HG03460 (cell line): ENCODE measurements around the gene WFDC1.

ENCODE experiments used
- ATAC-seq: cut with Tn5 transposase; IDR thresholded peaks from one replicate; pipeline ENCODE4 v1.9.1; 2021; ENCODE audit not compliant: unreplicated experiment

Gene WFDC1

GRCh38 chr16:84271866-84272265 lies 22.8 kb upstream of the WFDC1 start:
- ATAC-seq: no peak

DNA sequence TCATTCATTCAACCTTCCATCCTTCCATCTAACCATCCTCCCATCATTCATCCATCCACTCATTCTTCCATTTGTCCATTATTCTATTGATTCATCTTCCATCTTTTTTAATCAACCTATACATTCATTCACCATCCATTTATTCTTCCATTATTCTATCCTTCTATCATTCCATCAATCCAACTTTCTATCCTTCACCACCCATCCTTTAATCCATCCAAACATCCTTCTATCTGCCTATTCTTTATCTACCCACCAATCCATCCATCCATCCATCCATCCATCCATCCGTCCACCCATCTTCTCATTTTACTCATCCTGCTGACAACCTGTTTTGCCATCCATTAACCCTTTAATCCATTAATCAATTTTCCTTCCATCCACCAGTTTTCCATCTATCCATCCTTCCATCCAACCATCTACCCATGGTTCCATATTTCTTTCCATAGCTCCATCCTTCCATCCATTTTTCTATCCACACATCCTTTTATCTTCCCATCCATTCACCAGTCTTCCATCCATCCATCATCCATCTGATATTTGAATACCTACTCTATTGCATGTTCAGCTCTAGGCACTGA lies 21.8 kb upstream of the WFDC1 start:
- no peak for ATAC-seq

DNA sequence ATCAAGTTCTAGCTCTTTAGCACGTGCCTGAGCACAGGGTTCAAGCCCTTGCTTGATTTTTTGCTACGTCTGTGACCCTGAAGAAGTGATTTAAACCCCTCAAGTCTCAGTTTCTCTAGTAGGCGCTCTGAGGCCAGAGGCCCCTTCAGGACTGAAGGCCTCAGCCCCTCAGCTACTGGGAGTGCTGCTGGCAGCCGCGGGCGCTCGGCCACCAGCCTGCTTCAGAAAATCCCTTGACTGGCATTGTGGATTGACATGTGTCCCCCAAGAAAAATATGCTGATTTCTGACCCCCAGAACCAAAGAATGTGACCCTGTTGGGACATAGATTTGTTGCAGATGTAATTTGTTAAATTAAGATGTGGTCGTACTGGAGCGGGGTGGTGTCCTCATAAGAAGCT lies 20.2 kb upstream of the WFDC1 start:
- ATAC-seq: no peak

DNA sequence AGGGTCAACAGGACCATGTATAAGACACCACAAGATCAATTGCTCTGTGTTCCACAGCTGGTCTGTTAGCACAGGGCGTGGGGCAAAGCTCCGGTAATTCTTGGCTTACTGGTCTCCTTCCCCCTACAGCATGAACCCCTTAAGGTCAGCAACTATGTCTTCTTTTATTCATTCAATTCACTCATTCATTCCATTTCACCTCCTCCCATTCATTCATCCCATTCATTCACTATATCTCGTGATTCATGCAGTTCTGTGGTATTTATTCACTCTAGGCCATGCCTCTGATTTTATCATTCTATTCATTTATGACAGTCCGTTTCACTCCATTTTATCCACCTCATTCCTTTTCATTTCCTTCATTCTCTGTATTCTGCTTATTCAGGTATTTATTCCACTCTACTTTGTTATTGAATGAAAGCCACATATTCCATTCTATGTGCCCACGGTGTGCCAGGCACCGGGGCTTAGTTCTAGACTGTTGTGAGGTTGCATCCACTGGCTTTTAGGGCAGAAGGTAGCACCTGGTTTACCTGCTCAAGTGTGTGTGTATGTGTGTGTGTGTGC lies 19.0 kb upstream of the WFDC1 start:
- no peak for ATAC-seq

- no peak for ATAC-seq
These were observed 17.3 kb upstream of the WFDC1 start for GRCh38 chr16:84277244-84277823.

- no peak for ATAC-seq
These were observed 16.3 kb upstream of the WFDC1 start for GRCh38 chr16:84278333-84278732.

DNA sequence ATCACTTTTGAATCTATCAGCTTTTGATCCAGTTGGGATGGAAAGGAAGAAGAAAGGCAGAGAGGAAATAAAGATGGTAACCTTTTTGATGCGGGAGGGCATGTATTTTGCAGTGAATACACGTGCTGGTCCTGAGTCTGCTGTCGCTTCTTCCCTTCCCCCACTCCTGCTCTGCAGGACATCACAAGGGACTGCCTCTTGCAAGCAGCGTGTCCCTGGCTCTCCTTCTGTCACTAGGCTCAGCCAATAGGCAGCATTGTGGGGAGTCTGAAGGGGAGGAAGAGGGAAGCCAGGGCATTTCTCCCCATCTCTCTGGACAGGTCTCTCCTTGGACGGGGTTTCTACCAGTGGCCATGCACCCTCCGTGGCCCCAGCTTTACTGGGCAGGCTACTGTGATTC lies 15.7 kb upstream of the WFDC1 start:
- no peak for ATAC-seq

DNA sequence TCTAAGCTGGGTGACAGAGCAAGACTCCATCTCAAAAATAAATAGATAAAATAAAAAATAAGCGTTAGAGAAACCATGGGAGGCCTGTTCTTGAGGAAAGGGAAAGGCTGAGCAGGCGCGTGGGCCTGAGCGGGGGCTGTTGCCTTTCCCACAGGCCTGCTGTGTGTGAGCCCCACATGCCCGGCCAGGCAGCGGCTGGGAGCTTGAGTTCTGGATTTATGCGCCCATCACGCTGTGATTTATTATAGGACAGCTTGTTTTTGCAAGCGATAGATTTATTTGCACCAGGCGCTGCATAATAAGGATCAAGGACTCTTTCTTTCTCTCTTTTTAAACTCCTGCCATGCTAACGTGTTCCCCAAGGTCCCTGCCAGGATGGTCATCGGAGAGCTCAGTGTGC lies 14.8 kb upstream of the WFDC1 start:
- ATAC-seq: no peak

DNA sequence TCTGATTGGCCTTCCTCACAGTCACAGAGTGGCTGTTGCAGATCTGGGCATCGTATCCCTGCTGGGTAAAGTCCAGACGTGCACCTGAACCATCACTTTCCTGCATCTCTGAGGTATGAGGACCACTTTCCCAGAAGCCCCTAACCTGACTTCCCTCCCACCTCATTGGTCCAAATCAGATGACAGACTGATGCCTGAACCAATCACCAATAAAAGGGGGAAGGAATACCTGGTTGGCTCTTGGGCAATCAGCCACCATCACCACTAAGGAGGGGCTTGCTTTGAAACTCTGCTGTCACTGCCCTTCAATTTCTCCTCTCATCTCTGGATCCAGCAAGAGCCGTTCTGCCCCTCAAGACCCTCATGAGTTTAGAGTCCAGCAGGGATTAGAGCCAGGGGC lies 13.6 kb upstream of the WFDC1 start:
- ATAC-seq: no peak

GRCh38 chr16:84282533-84282932 lies 12.1 kb upstream of the WFDC1 start:
- ATAC-seq: no peak

- ATAC-seq: no peak
These were observed 11.1 kb upstream of the WFDC1 start for GRCh38 chr16:84283314-84284153.

DNA sequence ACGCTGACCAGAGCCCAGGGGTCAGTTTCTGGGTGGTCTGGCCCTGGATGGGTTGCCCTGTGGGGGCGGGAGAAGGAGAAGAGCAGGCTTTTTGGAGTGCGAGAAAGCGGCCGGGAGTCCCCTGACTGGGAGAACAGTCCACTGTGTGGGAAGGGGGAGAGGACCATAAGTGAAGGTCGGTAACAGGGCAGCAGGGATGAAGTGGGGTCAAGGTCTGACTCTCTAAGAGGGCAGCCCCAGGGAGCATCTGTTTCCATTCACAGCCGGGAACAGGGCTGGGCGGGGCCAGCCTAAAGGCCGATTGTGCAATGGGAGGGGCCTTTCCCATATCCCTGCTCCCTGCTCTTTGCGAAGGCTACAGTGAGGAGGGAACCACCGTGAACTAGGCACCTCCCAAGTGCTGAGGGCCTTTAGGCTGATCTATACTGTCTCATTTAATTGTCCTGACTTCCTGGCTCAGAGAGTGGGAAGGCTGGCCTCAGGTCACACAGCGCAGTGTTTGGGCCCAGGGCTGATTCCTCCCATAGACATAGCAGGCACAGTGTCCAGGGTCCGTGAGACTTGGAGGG lies 10.4 kb upstream of the WFDC1 start:
- ATAC-seq: no peak

- ATAC-seq: no peak
These were observed 8.0 kb upstream of the WFDC1 start for GRCh38 chr16:84286578-84287240.

- ATAC-seq: no peak
These were observed 5.8 kb upstream of the WFDC1 start for GRCh38 chr16:84288902-84289301.

DNA sequence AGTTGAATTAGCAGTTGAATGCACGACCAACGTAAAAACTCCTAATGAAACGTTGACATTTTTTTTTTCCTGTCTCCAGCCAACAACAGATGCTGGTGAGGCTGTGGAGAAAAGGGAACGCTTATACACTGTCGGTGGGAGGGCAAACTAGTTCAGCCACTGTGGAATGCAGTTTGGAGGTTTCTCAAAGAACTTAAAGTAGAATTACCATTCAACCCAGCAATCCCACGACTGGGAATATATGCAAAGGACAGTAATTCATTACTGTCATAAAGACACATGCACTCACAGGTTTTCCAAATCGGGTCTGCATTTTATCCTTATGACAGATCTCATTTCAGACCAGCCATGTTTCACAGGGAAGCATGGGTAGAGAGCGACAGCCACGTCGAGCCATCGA lies 3.5 kb upstream of the WFDC1 start:
- no peak for ATAC-seq

DNA sequence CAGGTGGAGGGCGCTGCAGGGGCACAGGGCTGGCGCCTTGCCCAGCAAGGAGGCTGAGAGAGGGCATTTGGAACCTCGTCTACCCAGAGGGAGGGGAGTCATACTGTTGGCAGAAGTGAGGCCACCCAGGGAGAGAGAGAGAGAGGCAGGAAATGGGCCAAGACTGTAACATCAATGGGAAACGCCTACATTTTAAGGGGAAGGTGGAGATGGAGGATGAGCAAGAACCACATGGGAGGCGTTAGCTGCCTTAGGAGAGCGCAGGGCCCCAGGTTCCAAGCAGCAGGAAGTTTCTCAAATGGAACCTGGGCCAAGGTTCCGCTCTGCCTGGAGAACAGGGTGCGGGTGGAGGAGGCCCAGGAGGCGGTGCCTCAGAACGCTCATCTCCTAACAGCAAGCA lies 2.7 kb upstream of the WFDC1 start:
- no peak for ATAC-seq

- no peak for ATAC-seq
These were observed 1.3 kb upstream of the WFDC1 start for GRCh38 chr16:84293406-84293805.

DNA sequence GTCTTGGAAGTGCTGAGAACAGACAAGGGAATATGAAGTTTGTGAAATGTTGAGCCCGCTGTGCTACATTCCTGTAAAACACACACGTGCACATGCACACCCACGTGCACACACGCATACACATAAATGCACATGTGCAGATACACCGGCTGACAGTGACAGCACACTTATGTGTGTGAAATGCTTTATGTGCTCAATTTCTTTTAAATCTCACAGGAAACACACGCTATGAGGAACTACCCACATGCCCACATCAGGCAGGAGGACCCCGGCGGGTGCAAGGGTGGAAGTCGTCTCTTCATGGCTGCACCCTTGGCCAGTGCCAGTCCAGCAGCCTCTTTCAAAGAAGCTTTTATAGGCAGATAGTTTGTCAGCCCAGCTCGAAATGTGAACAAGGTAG lies 561 bp upstream of the WFDC1 start:
- ATAC-seq: no peak

GRCh38 chr16:84295203-84295860 lies 654 bp downstream of the WFDC1 start:
- ATAC-seq: no peak

DNA sequence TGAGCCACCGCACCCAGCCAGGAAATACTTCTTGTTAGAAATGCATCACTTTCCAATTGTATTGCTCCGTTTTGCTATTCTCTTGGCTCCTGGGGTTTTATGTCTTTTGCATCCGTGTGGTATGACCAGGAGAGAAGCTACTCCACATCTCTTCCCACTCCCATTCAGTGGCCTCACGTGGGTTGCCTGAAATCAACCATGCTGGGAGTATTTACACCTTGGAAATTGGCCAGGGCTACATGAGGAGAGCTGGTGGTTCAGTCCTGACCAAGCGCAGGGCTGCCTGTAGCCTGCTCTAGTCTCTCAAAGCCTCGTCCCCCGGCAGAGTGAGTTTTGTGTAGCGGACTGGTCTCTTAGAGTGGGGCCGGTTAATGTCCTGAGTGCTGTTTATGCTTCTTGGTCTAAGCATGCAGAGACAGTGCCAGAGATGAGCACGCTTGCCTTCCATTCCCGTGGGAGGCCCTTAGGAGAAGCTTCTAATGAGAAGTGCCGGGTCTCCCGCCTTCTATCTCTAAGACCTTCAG lies 3.8 kb downstream of the WFDC1 start:
- ATAC-seq: no peak
